GM18858 (cell line): Measurements from ENCODE around the gene ZNF232.
"Not testable (repeated sequence)": the region's sequence is repeated elsewhere in the genome, so short reads cannot be mapped to it uniquely, and the experiment has no call there.

Experiments used
- ATAC-seq: cut with Tn5 transposase; IDR thresholded peaks from one replicate; pipeline ENCODE4 v1.9.1; 2021; ENCODE audit not compliant: unreplicated experiment

The ZNF232 gene

DNA sequence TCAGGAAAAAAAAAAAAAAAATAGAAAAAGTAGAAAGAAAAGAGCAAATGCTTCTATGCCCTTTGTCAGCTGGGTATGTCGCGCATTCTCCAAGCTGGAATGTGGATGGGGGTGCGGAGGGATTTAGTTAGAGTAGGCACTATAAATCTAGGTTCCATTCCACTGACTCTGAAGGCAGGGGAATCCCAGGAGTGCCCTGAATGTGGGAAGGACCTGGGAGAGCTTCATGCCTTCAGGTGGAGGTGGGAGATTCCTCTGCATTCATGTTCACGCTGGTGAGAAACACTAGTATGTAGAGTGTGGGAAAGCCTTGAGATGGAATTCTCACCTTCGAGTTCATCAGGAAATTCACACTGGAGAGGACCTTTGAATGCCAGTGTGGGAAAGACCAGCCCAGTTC is 12.4 kb downstream of the ZNF232 start:
- no peak for ATAC-seq

GRCh38 chr17:5097101-5097834 is 14.4 kb downstream of the ZNF232 start:
- no peak for ATAC-seq

DNA sequence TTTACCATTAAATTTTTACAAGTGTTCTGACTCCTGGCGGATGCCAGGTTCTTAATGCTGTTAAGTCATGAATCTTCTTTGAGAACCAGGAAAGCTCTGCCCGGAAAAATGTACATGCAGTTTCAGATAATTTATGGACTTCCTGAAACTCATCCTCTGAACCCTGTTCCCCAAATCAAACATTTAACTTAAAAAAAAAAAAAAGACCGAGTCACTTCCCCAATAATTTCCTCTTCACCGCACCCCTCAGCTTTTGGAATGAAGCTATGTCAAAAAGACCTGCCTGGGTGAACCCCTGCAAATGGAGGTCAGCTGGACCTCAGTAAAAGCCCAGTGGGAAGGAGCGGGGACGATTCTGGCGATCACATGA is 15.0 kb downstream of the ZNF232 start:
- no peak for ATAC-seq

DNA sequence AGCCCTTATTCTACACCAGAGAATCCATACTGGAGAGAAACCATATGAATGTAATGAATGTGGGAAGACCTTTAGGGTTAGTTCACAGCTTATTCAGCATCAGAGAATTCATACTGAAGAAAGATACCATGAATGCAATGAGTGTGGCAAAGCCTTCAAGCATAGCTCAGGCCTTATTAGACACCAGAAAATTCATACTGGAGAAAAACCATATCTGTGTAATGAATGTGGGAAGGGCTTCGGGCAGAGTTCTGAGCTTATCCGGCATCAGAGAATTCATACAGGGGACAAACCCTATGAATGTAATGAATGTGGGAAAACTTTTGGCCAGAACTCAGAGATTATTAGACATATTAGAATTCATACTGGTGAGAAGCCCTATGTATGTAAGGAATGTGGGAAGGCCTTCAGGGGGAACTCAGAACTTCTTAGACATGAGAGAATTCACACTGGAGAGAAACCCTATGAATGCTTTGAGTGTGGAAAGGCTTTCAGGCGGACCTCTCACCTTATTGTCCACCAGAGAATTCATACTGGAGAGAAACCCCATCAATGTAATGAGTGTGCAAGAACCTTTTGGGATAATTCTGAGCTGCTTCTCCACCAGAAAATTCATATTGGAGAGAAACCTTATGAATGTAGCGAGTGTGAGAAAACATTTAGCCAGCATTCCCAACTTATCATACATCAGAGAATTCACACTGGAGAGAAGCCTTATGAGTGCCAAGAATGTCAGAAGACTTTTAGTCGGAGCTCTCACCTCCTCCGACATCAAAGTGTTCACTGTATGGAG is 19.3 kb downstream of the ZNF232 start:
- ATAC-seq: no peak

DNA sequence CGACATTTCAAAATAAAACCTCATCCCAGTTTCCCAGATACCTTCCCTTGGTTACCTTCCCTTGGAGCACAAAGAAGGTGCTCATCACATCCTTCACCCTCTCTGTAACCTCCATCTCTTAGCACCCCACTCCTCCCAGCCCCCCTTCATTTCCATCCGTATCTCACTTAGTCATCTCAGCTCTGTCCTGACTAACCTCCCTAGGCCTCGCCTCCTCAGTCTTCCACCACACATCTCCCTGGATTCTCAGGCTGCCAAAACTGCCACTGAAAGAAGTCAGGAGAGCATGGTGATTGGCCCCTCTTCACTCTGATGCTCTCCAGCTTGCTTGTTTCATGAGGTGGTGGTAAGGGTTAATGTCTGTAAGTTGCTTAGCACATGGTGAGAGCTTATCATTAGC is 31.1 kb downstream of the ZNF232 start:
- no peak for ATAC-seq

DNA sequence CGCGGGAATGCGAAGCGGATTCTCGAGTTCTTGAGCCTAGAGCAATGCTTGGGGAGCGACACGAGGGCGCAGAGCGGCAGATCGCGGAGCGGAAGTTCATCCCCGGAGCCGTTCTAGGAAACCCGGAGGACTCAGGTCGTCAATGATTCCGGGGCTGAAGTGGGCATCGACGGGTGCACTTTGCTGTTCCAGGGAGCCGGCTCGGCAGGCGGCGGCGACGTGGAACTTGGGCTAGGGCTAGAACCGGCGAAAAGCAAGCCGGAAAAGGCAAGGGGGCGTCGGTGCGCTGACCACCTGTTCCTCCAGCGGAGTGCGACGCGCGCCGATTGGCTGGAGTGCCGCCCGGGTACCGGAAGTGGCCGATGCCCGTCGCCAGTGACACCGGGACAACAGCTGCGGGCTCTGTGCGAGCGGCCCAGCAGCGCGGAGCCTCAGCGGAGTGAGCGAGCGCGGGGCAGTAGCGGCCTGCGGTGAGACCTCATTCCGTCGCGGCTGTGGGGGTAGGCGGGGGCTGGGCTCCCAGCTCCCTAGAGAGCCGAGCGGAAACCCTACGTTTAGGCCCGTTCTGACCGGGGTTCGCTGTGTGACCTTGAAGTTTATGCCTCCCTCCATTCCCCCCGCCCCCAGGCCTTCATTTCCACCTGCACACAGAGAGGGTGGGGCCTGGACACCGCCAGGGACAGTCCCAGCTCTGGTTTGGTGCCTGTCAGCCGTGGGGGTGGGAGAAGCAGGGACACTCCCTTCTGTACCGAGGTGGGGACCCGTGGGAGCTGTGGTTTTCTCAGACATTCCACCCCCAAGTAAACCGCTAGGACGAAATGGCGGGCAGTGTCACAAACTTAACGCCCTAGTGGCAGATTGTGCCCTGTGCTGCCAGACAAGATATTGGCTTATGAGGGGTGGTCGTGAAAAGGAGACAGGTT is 33.3 kb downstream of the ZNF232 start, which contains the start of gene ZFP3:
Gene ZFP3, plus strand, starts transcription at position 362 of the 923 bp plus-strand sequence. CDS start 13,038 bp downstream, outside the sequence.
- ATAC-seq: peak; percentile 69

- no peak for ATAC-seq
Measured at GRCh38 chr17:5077781-5078105, 33.9 kb downstream of the ZNF232 start.

DNA sequence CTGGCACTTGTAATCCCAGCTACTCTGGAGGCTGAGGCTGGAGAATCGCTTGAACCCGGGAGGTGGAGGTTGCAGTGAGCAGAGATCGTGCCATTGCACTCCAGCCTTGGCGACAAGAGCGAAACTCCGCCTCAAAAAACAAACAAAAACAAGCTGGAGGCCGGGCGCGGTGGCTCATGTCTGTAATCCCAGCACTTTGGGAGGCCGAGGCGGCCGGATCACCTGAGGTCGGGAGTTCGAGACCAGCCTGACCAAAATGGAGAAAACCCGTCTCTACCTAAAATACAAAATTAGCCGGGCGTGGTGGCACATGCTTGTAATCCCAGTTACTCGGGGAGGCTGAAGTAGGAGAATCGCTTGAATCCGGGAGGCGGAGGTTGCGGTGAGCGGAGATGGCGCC is 34.4 kb downstream of the ZNF232 start:
- ATAC-seq: not testable (repeated sequence)

- ATAC-seq: not testable (repeated sequence)
Measured at GRCh38 chr17:5075472-5075871, 36.2 kb downstream of the ZNF232 start.

DNA sequence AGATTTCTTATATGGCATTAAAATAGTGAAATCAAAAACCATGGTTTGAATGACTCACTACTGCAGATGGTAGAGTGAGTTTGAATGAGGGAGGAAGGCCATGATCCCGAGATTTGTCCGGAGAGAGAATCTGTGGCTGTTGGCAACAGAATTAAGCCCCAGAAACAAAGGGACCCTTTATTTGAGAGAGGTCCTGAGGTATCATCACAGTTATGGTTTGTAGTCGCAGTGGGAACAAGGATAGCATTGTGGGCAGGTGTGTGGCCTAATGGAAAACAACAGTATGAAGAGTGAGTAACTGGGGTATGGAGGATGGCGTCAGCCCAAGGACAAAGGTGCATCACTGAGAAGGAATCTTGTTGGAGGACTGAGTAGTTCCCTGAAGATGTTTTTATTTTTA is 42.0 kb downstream of the ZNF232 start:
- no peak for ATAC-seq

- ATAC-seq: no peak
Measured at GRCh38 chr17:5068236-5068635, 43.4 kb downstream of the ZNF232 start.

- ATAC-seq: no peak
Measured at GRCh38 chr17:5065227-5065744, 46.4 kb downstream of the ZNF232 start.
